Tibial artery (tissue), 4 donors: ENCODE results near the gene TPST1.

ENCODE experiments used
- DNase-seq, 2 donors: peaks; one replicate each; pipeline ENCODE4 v3.0.0-alpha.2; 2019
- H3K27ac ChIP-seq, 2 donors: fragments of 200-600 bp; sonication (generic) in 1 of 2; 1 replicate in 1 of 2; 2 replicates in 1 of 2; pipeline ENCODE4 v1.5.1; 2018 to 2019; ENCODE audit warnings: mild to moderate bottlenecking in 1 of 2
- H3K27me3 ChIP-seq, 2 donors: fragments of 200-600 bp; sonication (generic) in 1 of 2; one replicate each; pipeline versions ENCODE4 v1.5.1 to v1.6.0; 2016 to 2019
- H3K36me3 ChIP-seq, 3 donors: fragments of 200-600 bp; sonication (generic) in 2 of 3; one replicate each; pipeline ENCODE4 v1.5.1; 2016 to 2019; ENCODE audit warnings: mild to moderate bottlenecking in 2 of 3
- H3K4me1 ChIP-seq, 4 donors: fragments of 200-600 bp; sonication (generic) in 2 of 4; 1 replicate in 3 of 4; 2 replicates in 1 of 4; pipeline ENCODE4 v1.5.1; 2016 to 2019
- H3K4me3 ChIP-seq, 2 donors: fragments of 200-600 bp; sonication (generic) in 1 of 2; 1 replicate in 1 of 2; 2 replicates in 1 of 2; pipeline ENCODE4 v1.5.1; 2018 to 2019; ENCODE audit warnings: mild to moderate bottlenecking in 2 of 2
- H3K9me3 ChIP-seq, 3 donors: fragments of 200-600 bp; sonication (generic) in 1 of 3; one replicate each; pipeline ENCODE4 v1.5.1; 2016 to 2019
- CTCF ChIP-seq, 2 experiments: fragments of 200-600 bp in 1 of 2; fragments of 450-650 bp in 1 of 2; IDR thresholded peaks; one replicate each; pipeline ENCODE4 v1.5.1; 2017 to 2019; ENCODE audit warnings: antibody characterized with exemption in 2 of 2, mild to moderate bottlenecking in 1 of 2, moderate library complexity in 1 of 2
- intact Hi-C: fragments of 100-400 bp; cut with DNase I; formaldehyde crosslinking; loops from one replicate; pipeline ENCODE4 v1.15.0; 2023; ENCODE audit warnings: low total_unique reads

TPST1 gene

GRCh38 chr7:66330961-66331360 is 125.8 kb downstream of the TPST1 start:
- Histone ChIP-seq H3K36me3 (no peaks in the 10 kb centered on the region), H3K27ac (peak overlapping the region in 1 of 2 donors; percentile 34), H3K27me3 (no peaks in the 10 kb centered on the region), H3K4me3 (no peak overlapping the region), H3K4me1 (peaks cover 0 to 9% (median 0%) of the 10 kb centered on the region in 4 donors), H3K9me3 (no peaks in the 10 kb centered on the region)
- TF ChIP-seq CTCF (IDR thresholded peaks at IDR 0.05), result no peak
- intact Hi-C loops, result no loop called here
- peak; percentile 65 to 82 for DNase-seq

GRCh38 chr7:66331883-66332282 is 126.7 kb downstream of the TPST1 start:
- no peaks in the 10 kb centered on the region for H3K36me3 ChIP-seq
- TF ChIP-seq CTCF (IDR thresholded peaks at IDR 0.05), result no peak

GRCh38 chr7:66333443-66333842 is 128.3 kb downstream of the TPST1 start:
- H3K27ac ChIP-seq, result no peak overlapping the region
- H3K9me3 ChIP-seq, result no peaks in the 10 kb centered on the region
- intact Hi-C loops, result no loop called here
- no peak for DNase-seq
- no peak overlapping the region for H3K4me3 ChIP-seq
- peaks cover 0 to 9% (median 0%) of the 10 kb centered on the region in 4 donors for H3K4me1 ChIP-seq
- H3K36me3 ChIP-seq, result no peaks in the 10 kb centered on the region
- no peak for TF ChIP-seq CTCF (IDR thresholded peaks at IDR 0.05)
- no peaks in the 10 kb centered on the region for H3K27me3 ChIP-seq

More at GRCh38 chr7:66331883-66332282, 126.7 kb downstream of the TPST1 start:
- Histone ChIP-seq H3K9me3 (no peaks in the 10 kb centered on the region), H3K4me3 (no peak overlapping the region), H3K27me3 (no peaks in the 10 kb centered on the region), H3K4me1 (peaks cover 0 to 9% (median 0%) of the 10 kb centered on the region in 4 donors), H3K27ac (no peak overlapping the region)
- no peak for DNase-seq
- intact Hi-C loops, result no loop called here

- no peaks in the 10 kb centered on the region for H3K9me3 ChIP-seq
- intact Hi-C loops, result no loop called here
- H3K27ac ChIP-seq, result no peak overlapping the region
- H3K4me3 ChIP-seq, result no peak overlapping the region
- no peak for DNase-seq
- no peak for TF ChIP-seq CTCF (IDR thresholded peaks at IDR 0.05)
- no peaks in the 10 kb centered on the region for H3K36me3 ChIP-seq
- H3K4me1 ChIP-seq, result peaks cover 0 to 9% (median 0%) of the 10 kb centered on the region in 4 donors
- H3K27me3 ChIP-seq, result no peaks in the 10 kb centered on the region
Observed at GRCh38 chr7:66335318-66335717, 130.2 kb downstream of the TPST1 start.

DNA sequence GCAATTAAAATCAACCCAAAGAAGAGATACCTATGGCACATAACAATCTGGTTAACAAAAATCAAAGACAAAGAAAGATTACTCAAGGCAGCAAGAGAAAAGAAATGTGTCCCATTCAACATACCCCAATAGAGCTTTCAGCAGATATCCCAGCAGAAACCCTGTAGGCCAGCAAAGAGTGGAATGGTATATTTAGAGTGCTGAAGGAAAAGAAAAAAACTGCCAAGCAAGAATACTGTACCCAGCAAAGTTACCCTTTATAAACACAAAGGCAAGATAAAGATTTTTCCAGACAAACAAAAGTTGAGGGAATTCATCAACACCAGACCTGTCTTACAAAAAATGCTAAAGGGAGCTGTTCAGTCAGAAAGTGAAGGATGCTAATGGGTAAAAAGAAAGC is 131.6 kb downstream of the TPST1 start:
- Histone ChIP-seq H3K36me3 (no peaks in the 10 kb centered on the region), H3K27ac (no peak overlapping the region), H3K4me3 (no peak overlapping the region), H3K9me3 (no peaks in the 10 kb centered on the region), H3K27me3 (no peaks in the 10 kb centered on the region), H3K4me1 (no peaks in the 10 kb centered on the region)
- no peak for DNase-seq
- no peak for TF ChIP-seq CTCF (IDR thresholded peaks at IDR 0.05)
- intact Hi-C loops, result no loop called here

DNA sequence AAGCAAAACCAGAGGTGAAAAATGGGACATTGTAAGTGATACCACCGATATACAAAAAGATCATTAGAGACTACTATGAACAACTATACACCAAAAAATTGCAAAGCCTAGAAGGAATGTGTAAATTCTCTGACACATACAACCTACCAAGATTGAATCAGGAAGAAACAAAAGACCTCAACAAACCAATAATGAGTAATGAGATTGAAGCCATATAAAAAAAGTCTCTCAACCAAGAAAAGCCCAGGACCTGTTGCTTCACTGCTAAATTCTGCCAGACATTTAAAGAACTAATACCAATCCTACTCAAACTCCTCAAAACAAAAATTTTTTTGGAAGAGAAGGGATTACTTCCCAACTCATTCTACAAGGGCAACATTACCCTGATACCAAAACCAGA is 134.0 kb downstream of the TPST1 start:
- no peaks in the 10 kb centered on the region for H3K27me3 ChIP-seq
- DNase-seq, result no peak
- TF ChIP-seq CTCF (IDR thresholded peaks at IDR 0.05), result no peak
- H3K4me1 ChIP-seq, result no peaks in the 10 kb centered on the region
- H3K27ac ChIP-seq, result no peak overlapping the region
- no peaks in the 10 kb centered on the region for H3K36me3 ChIP-seq
- H3K4me3 ChIP-seq, result no peak overlapping the region
- H3K9me3 ChIP-seq, result no peaks in the 10 kb centered on the region
- intact Hi-C loops, result no loop called here
